GM12878 (cell line): ENCODE data around the gene PRKG1.

Experiments used
- BACH1 ChIP-seq: fragments of 450-650 bp; IDR thresholded peaks from 2 replicates; pipeline ENCODE4 v1.6.1; 2017; ENCODE audit warnings: mild to moderate bottlenecking, borderline replicate concordance
- BHLHE40 ChIP-seq, 2 experiments: fragments of 450-650 bp in 1 of 2; IDR thresholded peaks; 2 replicates each; pipeline ENCODE4 v1.6.1; 2011 to 2017; ENCODE audit warnings: low read depth in 2 of 2, borderline replicate concordance in 1 of 2, improper control_type of control experiment in 1 of 2, low read length in 1 of 2, mild to moderate bottlenecking in 1 of 2
- EZH2 ChIP-seq: IDR thresholded peaks from 2 replicates; pipeline ENCODE4 v1.6.1; 2012; ENCODE audit warnings: low read depth, mild to moderate bottlenecking, control low read depth, inconsistent platforms, low read length, borderline replicate concordance; ENCODE audit not compliant: control insufficient read depth
- MTA2 ChIP-seq: fragments of 450-650 bp; IDR thresholded peaks from 2 replicates; pipeline ENCODE4 v1.6.1; 2016; ENCODE audit warnings: low read depth, mild to moderate bottlenecking, moderate library complexity
- MYC ChIP-seq: IDR thresholded peaks from 2 replicates; pipeline ENCODE4 v1.6.1; 2011; ENCODE audit warnings: mild to moderate bottlenecking, low read length, moderate library complexity, inconsistent platforms; ENCODE audit not compliant: insufficient read depth, insufficient replicate concordance, insufficient read length, severe bottlenecking
- POLR2A ChIP-seq: IDR thresholded peaks from 2 replicates; pipeline ENCODE4 v1.6.1; 2011; ENCODE audit warnings: low read depth, mild to moderate bottlenecking, low read length
- POLR2AphosphoS5 ChIP-seq: IDR thresholded peaks from 2 replicates; pipeline ENCODE4 v1.6.1; 2011; ENCODE audit warnings: mild to moderate bottlenecking, low read length, inconsistent platforms
- RAD21 ChIP-seq: IDR thresholded peaks from 2 replicates; pipeline ENCODE4 v1.6.1; 2011; ENCODE audit warnings: mild to moderate bottlenecking, low read depth, low read length, moderate library complexity; ENCODE audit not compliant: insufficient read depth
- SMAD1 ChIP-seq: fragments of 450-650 bp; IDR thresholded peaks from 2 replicates; pipeline ENCODE4 v1.6.1; 2018; ENCODE audit warnings: mild to moderate bottlenecking, low read depth; ENCODE audit not compliant: partially characterized antibody
- SREBF1 ChIP-seq: IDR thresholded peaks from 2 replicates; pipeline ENCODE4 v1.6.1; 2012; ENCODE audit warnings: mild to moderate bottlenecking, low read length
- TAF1 ChIP-seq: IDR thresholded peaks from 2 replicates; pipeline ENCODE4 v1.6.1; 2011; ENCODE audit warnings: mild to moderate bottlenecking, low read depth, low read length, borderline replicate concordance
- ZNF24 ChIP-seq: fragments of 450-650 bp; IDR thresholded peaks from 2 replicates; pipeline ENCODE4 v1.6.1; 2017; ENCODE audit warnings: antibody characterized with exemption, mild to moderate bottlenecking
- TF ChIP-seq, protein P1 (sequence below), 3 experiments: IDR thresholded peaks in 2 of 3; conservative IDR thresholded peaks in 1 of 3; 2 replicates each; pipeline ENCODE4 v1.5.1; 2011; ENCODE audit warnings: low read depth in 3 of 3, low read length in 3 of 3, mild to moderate bottlenecking in 3 of 3, control low read depth in 2 of 3, moderate library complexity in 2 of 3, inconsistent platforms in 1 of 3, mixed read lengths in 1 of 3; ENCODE audit not compliant: control insufficient read depth in 2 of 3, insufficient read depth in 1 of 3; ENCODE audit errors: extremely low read depth in 1 of 3

DNA sequence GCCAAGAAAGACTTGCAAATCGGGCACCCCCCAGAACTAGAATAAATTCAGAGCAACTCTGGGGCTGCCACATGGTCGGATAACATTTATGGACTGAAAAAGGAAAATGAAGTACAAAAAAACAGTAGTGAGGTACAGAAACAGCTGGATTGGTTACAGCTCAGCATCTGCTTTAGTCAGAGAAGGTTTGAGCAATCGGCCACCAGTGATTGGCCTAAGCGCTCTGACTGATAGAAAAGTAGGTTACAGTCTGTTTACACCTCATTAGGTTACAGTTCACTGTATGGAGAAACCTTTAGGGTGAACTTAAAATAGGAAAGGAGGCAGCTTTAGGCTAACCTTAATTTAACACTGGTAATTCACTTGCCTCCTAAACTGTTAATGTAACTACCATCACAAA lies 1137.8 kb downstream of the PRKG1 start:
- TF ChIP-seq MYC, result no peak
- TF ChIP-seq BHLHE40 (IDR thresholded peaks at IDR 0.05; ENCODE audit: borderline replicate concordance in 1 of 2, low read depth in 2 of 2, low read length in 1 of 2), result no peak
- TF ChIP-seq MTA2, result no peak
- TF ChIP-seq EZH2, result no peak
- no peak for TF ChIP-seq BACH1
- TF ChIP-seq POLR2A, result no peak
- TF ChIP-seq, protein P1, sequence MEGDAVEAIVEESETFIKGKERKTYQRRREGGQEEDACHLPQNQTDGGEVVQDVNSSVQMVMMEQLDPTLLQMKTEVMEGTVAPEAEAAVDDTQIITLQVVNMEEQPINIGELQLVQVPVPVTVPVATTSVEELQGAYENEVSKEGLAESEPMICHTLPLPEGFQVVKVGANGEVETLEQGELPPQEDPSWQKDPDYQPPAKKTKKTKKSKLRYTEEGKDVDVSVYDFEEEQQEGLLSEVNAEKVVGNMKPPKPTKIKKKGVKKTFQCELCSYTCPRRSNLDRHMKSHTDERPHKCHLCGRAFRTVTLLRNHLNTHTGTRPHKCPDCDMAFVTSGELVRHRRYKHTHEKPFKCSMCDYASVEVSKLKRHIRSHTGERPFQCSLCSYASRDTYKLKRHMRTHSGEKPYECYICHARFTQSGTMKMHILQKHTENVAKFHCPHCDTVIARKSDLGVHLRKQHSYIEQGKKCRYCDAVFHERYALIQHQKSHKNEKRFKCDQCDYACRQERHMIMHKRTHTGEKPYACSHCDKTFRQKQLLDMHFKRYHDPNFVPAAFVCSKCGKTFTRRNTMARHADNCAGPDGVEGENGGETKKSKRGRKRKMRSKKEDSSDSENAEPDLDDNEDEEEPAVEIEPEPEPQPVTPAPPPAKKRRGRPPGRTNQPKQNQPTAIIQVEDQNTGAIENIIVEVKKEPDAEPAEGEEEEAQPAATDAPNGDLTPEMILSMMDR (IDR thresholded peaks at IDR 0.05 in 2 of 3, conservative IDR thresholded peaks at IDR 0.05 in 1 of 3; ENCODE audit: control insufficient read depth in 2 of 3, extremely low read depth in 1 of 3, insufficient read depth in 1 of 3, low read depth in 3 of 3, low read length in 3 of 3), result no peak
- no peak for TF ChIP-seq SREBF1
- TF ChIP-seq RAD21, result no peak
- no peak for TF ChIP-seq ZNF24
- no peak for TF ChIP-seq TAF1
- TF ChIP-seq POLR2AphosphoS5, result no peak
- no peak for TF ChIP-seq SMAD1
